GM12878 (cell line): Measurements from ENCODE around the gene INHA. TPM values are rescaled to one million over a fixed set of nuclear protein-coding genes. Genes with fewer than 3 reads are reported as not detected.

Experiments used
- BHLHE40 ChIP-seq, 2 experiments: fragments of 450-650 bp in 1 of 2; IDR thresholded peaks; 2 replicates each; pipeline ENCODE4 v1.6.1; 2011 to 2017; ENCODE audit warnings: low read depth in 2 of 2, borderline replicate concordance in 1 of 2, improper control_type of control experiment in 1 of 2, low read length in 1 of 2, mild to moderate bottlenecking in 1 of 2
- CREM ChIP-seq: IDR thresholded peaks from 2 replicates; pipeline ENCODE4 v1.6.1; 2014; ENCODE audit warnings: antibody characterized with exemption, low read depth
- HCFC1 ChIP-seq: fragments of 150-350 bp; IDR thresholded peaks from 2 replicates; pipeline ENCODE4 v1.6.1; 2014; ENCODE audit warnings: low read length
- HDGF ChIP-seq: fragments of 450-650 bp; IDR thresholded peaks from 2 replicates; pipeline ENCODE4 v1.6.1; 2016; ENCODE audit warnings: antibody characterized with exemption
- IKZF1 ChIP-seq: fragments of 450-650 bp; conservative IDR thresholded peaks from 2 replicates; pipeline ENCODE4 v1.6.1; 2017; ENCODE audit warnings: antibody characterized with exemption, mild to moderate bottlenecking
- IKZF2 ChIP-seq, 2 experiments: fragments of 450-650 bp; IDR thresholded peaks; 2 replicates each; pipeline ENCODE4 v1.6.1; 2017; ENCODE audit warnings: mild to moderate bottlenecking in 2 of 2, moderate library complexity in 2 of 2
- NFIC ChIP-seq: IDR thresholded peaks from 2 replicates; pipeline ENCODE4 v1.6.1; 2012; ENCODE audit warnings: low read depth, mild to moderate bottlenecking, inconsistent platforms, low read length, moderate library complexity
- NFXL1 ChIP-seq: fragments of 450-650 bp; IDR thresholded peaks from 2 replicates; pipeline ENCODE4 v1.6.1; 2017; ENCODE audit warnings: antibody characterized with exemption, mild to moderate bottlenecking, borderline replicate concordance
- NFYA ChIP-seq: IDR thresholded peaks from 2 replicates; pipeline ENCODE4 v1.6.1; 2011; ENCODE audit warnings: low read depth, mild to moderate bottlenecking, low read length, improper control_type of control experiment, borderline replicate concordance
- NFYB ChIP-seq: IDR thresholded peaks from 2 replicates; pipeline ENCODE4 v1.6.1; 2011; ENCODE audit warnings: low read depth, mild to moderate bottlenecking, low read length, improper control_type of control experiment, moderate library complexity; ENCODE audit not compliant: insufficient read depth
- POLR2A ChIP-seq: IDR thresholded peaks from 2 replicates; pipeline ENCODE4 v1.6.1; 2011; ENCODE audit warnings: low read depth, mild to moderate bottlenecking, low read length
- RUNX3 ChIP-seq: IDR thresholded peaks from 2 replicates; pipeline ENCODE4 v1.6.1; 2012; ENCODE audit warnings: low read length, inconsistent platforms
- SPI1 ChIP-seq: IDR thresholded peaks from 2 replicates; pipeline ENCODE4 v1.6.1; 2011; ENCODE audit warnings: low read depth, mild to moderate bottlenecking, low read length, moderate library complexity, borderline replicate concordance; ENCODE audit not compliant: insufficient read depth
- STAT3 ChIP-seq: IDR thresholded peaks from 2 replicates; pipeline ENCODE4 v1.6.1; 2011; ENCODE audit warnings: low read depth, low read length, improper control_type of control experiment
- TCF12 ChIP-seq: IDR thresholded peaks from 2 replicates; pipeline ENCODE4 v1.6.1; 2011; ENCODE audit warnings: low read depth, mild to moderate bottlenecking, low read length
- polyA plus RNA-seq, 11 experiments: library from polyadenylated mRNA; depleted of rRNA in 4 of 11; unstranded in 6 of 11; stranded (reverse) in 5 of 11; fragments of >200 nt; fragmentation: Nextera tagmentation in 4 of 11; fragmentation: Illumina TruSeq in 1 of 11; extraction: Ambion mirVana in 4 of 11; extraction: Trizol in 1 of 11; gene quantifications; 1 replicate in 1 of 11; 2 replicates in 10 of 11; pipeline versions ENCODE4 v1.2.1 to v1.2.3, GENCODE V29; 2011 to 2016; ENCODE audit warnings: inconsistent platforms in 2 of 11, missing spikeins in 2 of 11, low read depth in 1 of 11
- total RNA-seq, 4 experiments: library from RNA; depleted of rRNA in 3 of 4; stranded (reverse); fragments of >200 nt in 3 of 4; fragmentation: Illumina TruSeq in 1 of 4; extraction: Trizol in 1 of 4; gene quantifications; 2 replicates each; pipeline versions ENCODE4 v1.2.1 to v1.2.3, GENCODE V29; 2013 to 2021
- TF ChIP-seq, protein P1 (sequence below): fragments of 450-650 bp; conservative IDR thresholded peaks from 2 replicates; pipeline ENCODE4 v1.6.1; 2017; ENCODE audit warnings: mild to moderate bottlenecking, moderate library complexity
- TF ChIP-seq, protein P2 (sequence below): fragments of 450-650 bp; IDR thresholded peaks from 2 replicates; pipeline ENCODE4 v1.6.1; 2017; ENCODE audit warnings: mild to moderate bottlenecking, low read depth, inconsistent platforms; ENCODE audit not compliant: poor library complexity, severe bottlenecking
- TF ChIP-seq, protein P3 (sequence below): fragments of 450-650 bp; IDR thresholded peaks from 2 replicates; pipeline ENCODE4 v1.6.1; 2017; ENCODE audit warnings: mild to moderate bottlenecking, moderate library complexity
- TF ChIP-seq, protein P4 (sequence below): fragments of 450-650 bp; IDR thresholded peaks from 2 replicates; pipeline ENCODE4 v1.6.1; 2018; ENCODE audit warnings: borderline replicate concordance, mild to moderate bottlenecking; ENCODE audit not compliant: partially characterized antibody

Gene INHA
- total and polyA plus RNA-seq, 10 of the 15 experiments (the other 5 are each of a cell fraction or from before 2014, with no cell fraction given), result not detected

DNA sequence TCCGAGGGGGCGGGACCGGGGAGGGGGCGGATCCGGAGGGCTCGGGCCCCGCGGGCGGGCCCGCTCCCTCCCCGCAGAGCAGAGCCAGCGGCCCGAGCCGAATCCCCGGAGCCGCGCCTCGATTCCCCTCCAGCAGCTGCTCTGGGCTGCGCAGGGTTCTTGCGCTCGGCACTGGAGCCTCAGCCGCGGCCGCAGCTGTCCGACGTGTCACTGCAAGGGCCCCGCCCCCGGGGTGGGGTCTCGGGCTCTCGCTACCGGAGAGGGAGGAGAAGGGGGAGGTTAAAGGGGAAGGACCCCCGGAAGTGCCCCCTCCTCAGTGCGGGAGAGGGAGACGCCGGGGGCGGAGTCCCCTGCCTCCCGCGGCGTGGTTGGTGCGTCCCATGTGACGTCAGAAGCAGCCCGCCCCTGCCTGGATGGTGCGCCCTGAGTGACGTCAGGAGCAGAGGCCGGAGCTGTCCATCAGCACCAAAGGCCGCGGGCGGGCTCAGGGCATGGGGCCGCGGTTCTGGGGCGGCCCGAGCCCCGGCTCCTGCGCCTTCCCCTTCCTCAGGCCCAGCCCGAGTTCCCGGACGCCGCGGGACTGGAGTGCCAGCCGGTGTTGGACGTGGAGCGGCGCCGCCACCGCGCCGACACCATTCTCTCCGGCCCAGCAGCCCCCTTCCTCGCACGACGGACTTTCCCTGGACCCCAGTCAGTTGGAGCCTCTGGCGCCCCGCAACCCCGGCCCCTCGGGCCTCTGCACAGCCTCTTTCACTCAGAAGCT, 28.3 kb upstream of the INHA start, which contains the start of the genes CHPF and TMEM198 (continued):
- TF ChIP-seq, protein P1, sequence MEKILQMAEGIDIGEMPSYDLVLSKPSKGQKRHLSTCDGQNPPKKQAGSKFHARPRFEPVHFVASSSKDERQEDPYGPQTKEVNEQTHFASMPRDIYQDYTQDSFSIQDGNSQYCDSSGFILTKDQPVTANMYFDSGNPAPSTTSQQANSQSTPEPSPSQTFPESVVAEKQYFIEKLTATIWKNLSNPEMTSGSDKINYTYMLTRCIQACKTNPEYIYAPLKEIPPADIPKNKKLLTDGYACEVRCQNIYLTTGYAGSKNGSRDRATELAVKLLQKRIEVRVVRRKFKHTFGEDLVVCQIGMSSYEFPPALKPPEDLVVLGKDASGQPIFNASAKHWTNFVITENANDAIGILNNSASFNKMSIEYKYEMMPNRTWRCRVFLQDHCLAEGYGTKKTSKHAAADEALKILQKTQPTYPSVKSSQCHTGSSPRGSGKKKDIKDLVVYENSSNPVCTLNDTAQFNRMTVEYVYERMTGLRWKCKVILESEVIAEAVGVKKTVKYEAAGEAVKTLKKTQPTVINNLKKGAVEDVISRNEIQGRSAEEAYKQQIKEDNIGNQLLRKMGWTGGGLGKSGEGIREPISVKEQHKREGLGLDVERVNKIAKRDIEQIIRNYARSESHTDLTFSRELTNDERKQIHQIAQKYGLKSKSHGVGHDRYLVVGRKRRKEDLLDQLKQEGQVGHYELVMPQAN, result peak; percentile 10; the same call in 1 of the 2 replicates
- TF ChIP-seq, protein P2, sequence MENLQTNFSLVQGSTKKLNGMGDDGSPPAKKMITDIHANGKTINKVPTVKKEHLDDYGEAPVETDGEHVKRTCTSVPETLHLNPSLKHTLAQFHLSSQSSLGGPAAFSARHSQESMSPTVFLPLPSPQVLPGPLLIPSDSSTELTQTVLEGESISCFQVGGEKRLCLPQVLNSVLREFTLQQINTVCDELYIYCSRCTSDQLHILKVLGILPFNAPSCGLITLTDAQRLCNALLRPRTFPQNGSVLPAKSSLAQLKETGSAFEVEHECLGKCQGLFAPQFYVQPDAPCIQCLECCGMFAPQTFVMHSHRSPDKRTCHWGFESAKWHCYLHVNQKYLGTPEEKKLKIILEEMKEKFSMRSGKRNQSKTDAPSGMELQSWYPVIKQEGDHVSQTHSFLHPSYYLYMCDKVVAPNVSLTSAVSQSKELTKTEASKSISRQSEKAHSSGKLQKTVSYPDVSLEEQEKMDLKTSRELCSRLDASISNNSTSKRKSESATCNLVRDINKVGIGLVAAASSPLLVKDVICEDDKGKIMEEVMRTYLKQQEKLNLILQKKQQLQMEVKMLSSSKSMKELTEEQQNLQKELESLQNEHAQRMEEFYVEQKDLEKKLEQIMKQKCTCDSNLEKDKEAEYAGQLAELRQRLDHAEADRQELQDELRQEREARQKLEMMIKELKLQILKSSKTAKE, result no peak
- TF ChIP-seq RUNX3, result no peak
- no peak for TF ChIP-seq SPI1
- peak; percentile 59 to 63; a peak in 2 of 4 replicates for TF ChIP-seq BHLHE40 (IDR thresholded peaks at IDR 0.05; ENCODE audit: borderline replicate concordance in 1 of 2, low read depth in 2 of 2, low read length in 1 of 2)
- no peak for TF ChIP-seq NFXL1
- TF ChIP-seq NFYA, result no peak
- no peak for TF ChIP-seq STAT3
- TF ChIP-seq CREM, result peak; percentile 98
- no peak for TF ChIP-seq NFIC
- TF ChIP-seq, protein P3, sequence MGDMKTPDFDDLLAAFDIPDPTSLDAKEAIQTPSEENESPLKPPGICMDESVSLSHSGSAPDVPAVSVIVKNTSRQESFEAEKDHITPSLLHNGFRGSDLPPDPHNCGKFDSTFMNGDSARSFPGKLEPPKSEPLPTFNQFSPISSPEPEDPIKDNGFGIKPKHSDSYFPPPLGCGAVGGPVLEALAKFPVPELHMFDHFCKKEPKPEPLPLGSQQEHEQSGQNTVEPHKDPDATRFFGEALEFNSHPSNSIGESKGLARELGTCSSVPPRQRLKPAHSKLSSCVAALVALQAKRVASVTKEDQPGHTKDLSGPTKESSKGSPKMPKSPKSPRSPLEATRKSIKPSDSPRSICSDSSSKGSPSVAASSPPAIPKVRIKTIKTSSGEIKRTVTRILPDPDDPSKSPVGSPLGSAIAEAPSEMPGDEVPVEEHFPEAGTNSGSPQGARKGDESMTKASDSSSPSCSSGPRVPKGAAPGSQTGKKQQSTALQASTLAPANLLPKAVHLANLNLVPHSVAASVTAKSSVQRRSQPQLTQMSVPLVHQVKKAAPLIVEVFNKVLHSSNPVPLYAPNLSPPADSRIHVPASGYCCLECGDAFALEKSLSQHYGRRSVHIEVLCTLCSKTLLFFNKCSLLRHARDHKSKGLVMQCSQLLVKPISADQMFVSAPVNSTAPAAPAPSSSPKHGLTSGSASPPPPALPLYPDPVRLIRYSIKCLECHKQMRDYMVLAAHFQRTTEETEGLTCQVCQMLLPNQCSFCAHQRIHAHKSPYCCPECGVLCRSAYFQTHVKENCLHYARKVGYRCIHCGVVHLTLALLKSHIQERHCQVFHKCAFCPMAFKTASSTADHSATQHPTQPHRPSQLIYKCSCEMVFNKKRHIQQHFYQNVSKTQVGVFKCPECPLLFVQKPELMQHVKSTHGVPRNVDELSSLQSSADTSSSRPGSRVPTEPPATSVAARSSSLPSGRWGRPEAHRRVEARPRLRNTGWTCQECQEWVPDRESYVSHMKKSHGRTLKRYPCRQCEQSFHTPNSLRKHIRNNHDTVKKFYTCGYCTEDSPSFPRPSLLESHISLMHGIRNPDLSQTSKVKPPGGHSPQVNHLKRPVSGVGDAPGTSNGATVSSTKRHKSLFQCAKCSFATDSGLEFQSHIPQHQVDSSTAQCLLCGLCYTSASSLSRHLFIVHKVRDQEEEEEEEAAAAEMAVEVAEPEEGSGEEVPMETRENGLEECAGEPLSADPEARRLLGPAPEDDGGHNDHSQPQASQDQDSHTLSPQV, result no peak
- peak; percentile 14; the same call in 1 of the 2 replicates for TF ChIP-seq TCF12
- peak; percentile 55 for TF ChIP-seq IKZF1
- TF ChIP-seq HDGF, result 0 out of 2 replicates have a peak, but pooled peaks have one; percentile 38
- TF ChIP-seq, protein P4, sequence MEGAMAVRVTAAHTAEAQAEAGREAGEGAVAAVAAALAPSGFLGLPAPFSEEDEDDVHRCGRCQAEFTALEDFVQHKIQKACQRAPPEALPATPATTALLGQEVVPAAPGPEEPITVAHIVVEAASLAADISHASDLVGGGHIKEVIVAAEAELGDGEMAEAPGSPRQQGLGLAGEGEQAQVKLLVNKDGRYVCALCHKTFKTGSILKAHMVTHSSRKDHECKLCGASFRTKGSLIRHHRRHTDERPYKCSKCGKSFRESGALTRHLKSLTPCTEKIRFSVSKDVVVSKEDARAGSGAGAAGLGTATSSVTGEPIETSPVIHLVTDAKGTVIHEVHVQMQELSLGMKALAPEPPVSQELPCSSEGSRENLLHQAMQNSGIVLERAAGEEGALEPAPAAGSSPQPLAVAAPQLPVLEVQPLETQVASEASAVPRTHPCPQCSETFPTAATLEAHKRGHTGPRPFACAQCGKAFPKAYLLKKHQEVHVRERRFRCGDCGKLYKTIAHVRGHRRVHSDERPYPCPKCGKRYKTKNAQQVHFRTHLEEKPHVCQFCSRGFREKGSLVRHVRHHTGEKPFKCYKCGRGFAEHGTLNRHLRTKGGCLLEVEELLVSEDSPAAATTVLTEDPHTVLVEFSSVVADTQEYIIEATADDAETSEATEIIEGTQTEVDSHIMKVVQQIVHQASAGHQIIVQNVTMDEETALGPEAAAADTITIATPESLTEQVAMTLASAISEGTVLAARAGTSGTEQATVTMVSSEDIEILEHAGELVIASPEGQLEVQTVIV, result peak; percentile 13
- no peak; the same call in 1 of the 2 replicates for TF ChIP-seq HCFC1
- peak; percentile 61 for TF ChIP-seq POLR2A
- no peak for TF ChIP-seq IKZF2 (IDR thresholded peaks at IDR 0.05)
- peak; percentile 33; the same call in 1 of the 2 replicates for TF ChIP-seq NFYB
